ENCODE results near the gene ATP5IF1. TPM values are rescaled to one million over a fixed set of nuclear protein-coding genes. Genes with fewer than 3 reads are reported as not detected.

The ATP5IF1 gene
- total and polyA plus RNA-seq, 10 of the 15 experiments (the other 5 are each of a cell fraction or from before 2014, with no cell fraction given): 253 to 1,210 (median 418) TPM

- no peak for ATAC-seq
- Histone ChIP-seq H2AFZ (ENCODE audit: control insufficient read depth, low read depth, low read length) (no peak overlapping the region), H3K4me1 (ENCODE audit: control insufficient read depth, insufficient read depth, low read length) (no peaks in the 10 kb centered on the region), H3K36me3 (ENCODE audit: control insufficient read depth in 2 of 2, insufficient read depth in 2 of 2, low read length in 1 of 2) (peaks cover 0 to 3% of the 10 kb centered on the region in 2 experiments; a peak in 3 of 4 replicates), H3K9ac (ENCODE audit: control insufficient read depth, insufficient read depth, low read length) (no peak overlapping the region), H3K9me3 (replicated peaks; ENCODE audit: control insufficient read depth, insufficient read depth, low read length) (no peaks in the 10 kb centered on the region), H3K79me2 (ENCODE audit: control insufficient read depth, insufficient read depth, low read length) (peaks cover 13% of the 10 kb centered on the region), H3K4me3 (no peak overlapping the region), H3K4me2 (ENCODE audit: control insufficient read depth, insufficient read depth) (no peak overlapping the region), H3K27me3 (replicated peaks in 1 of 2; ENCODE audit: control insufficient read depth in 2 of 2, insufficient read depth in 2 of 2, low read length in 1 of 2) (no peaks in the 10 kb centered on the region), H3K27ac (ENCODE audit: control insufficient read depth, insufficient read depth) (no peak overlapping the region), H4K20me1 (ENCODE audit: control insufficient read depth, insufficient read depth) (no peaks in the 10 kb centered on the region)
- no peak for TF ChIP-seq IKZF2 (IDR thresholded peaks at IDR 0.05)
- no peak for TF ChIP-seq BACH1 (IDR thresholded peaks at IDR 0.05; ENCODE audit: borderline replicate concordance)
- no peak for TF ChIP-seq SREBF1 (IDR thresholded peaks at IDR 0.05; ENCODE audit: low read length)
- no peak for TF ChIP-seq SP1 (IDR thresholded peaks at IDR 0.05; ENCODE audit: low read depth, low read length)
- no peak for TF ChIP-seq CBX5 (IDR thresholded peaks at IDR 0.05; ENCODE audit: low read depth)
- TF ChIP-seq, protein P1, sequence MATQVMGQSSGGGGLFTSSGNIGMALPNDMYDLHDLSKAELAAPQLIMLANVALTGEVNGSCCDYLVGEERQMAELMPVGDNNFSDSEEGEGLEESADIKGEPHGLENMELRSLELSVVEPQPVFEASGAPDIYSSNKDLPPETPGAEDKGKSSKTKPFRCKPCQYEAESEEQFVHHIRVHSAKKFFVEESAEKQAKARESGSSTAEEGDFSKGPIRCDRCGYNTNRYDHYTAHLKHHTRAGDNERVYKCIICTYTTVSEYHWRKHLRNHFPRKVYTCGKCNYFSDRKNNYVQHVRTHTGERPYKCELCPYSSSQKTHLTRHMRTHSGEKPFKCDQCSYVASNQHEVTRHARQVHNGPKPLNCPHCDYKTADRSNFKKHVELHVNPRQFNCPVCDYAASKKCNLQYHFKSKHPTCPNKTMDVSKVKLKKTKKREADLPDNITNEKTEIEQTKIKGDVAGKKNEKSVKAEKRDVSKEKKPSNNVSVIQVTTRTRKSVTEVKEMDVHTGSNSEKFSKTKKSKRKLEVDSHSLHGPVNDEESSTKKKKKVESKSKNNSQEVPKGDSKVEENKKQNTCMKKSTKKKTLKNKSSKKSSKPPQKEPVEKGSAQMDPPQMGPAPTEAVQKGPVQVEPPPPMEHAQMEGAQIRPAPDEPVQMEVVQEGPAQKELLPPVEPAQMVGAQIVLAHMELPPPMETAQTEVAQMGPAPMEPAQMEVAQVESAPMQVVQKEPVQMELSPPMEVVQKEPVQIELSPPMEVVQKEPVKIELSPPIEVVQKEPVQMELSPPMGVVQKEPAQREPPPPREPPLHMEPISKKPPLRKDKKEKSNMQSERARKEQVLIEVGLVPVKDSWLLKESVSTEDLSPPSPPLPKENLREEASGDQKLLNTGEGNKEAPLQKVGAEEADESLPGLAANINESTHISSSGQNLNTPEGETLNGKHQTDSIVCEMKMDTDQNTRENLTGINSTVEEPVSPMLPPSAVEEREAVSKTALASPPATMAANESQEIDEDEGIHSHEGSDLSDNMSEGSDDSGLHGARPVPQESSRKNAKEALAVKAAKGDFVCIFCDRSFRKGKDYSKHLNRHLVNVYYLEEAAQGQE (IDR thresholded peaks at IDR 0.05; ENCODE audit: low read depth, low read length): no peak
- no peak for TF ChIP-seq MAX (IDR thresholded peaks at IDR 0.05; ENCODE audit: low read depth, low read length)
- TF ChIP-seq SUZ12 (IDR thresholded peaks at IDR 0.05; ENCODE audit: unreplicated experiment): no peak
- TF ChIP-seq HCFC1 (IDR thresholded peaks at IDR 0.05; ENCODE audit: low read length): no peak
- in situ Hi-C loops (cut with MboI): no loop called here
- 98% methylated on average over 2 of the region's 2 CpGs for WGBS (ENCODE audit: insufficient coverage, insufficient replicate concordance, low lambda C conversion rate, missing lambda C conversion rate)
- no TSS peak for BruUV-seq (replicated peaks)
- ChIA-PET RAD21 (ENCODE audit: unreplicated experiment) (no interaction called here), POLR2A (no interaction called here), CTCF (no interaction called here), SMC1A (ENCODE audit: uncharacterized antibody, unreplicated experiment) (interaction anchor here (1.9 kb wide), 1 partner anchor 18 kb away, joined by 14 read pairs; no protein-coding TSS in a partner anchor)
- DNase-seq (ENCODE audit: low read depth, low spot score): no peak
- FAIRE-seq: no peak
- intact Hi-C loops (cut with micrococcal nuclease; ENCODE audit: unreplicated experiment): no loop called here
Observed at GRCh38 chr1:28267633-28268032, 31.7 kb downstream of the ATP5IF1 start.
